ENCODE measurements around the gene PLEKHG7.

DNA sequence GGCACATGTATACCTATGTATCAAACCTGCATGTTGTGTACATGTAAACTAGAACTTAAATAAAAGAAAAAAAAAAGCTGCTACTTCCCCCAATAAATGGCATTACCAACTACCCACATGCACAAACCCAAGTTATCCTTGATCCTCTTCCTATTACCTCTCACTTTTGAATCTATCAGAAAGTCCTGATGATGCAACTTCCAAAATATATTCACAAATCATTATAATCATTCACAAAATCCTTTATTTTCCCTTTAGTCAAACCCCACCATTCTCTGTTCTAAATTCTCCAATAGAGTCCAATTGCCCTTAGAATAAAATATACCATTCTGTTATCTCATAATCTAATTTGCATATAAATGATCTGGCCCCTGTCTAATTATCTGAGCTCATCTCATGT, 92.0 kb downstream of the PLEKHG7 start:
- TF ChIP-seq EZH2phosphoT487 (IDR thresholded peaks at IDR 0.05; ENCODE audit: unreplicated experiment): no peak
- TF ChIP-seq, protein P1, sequence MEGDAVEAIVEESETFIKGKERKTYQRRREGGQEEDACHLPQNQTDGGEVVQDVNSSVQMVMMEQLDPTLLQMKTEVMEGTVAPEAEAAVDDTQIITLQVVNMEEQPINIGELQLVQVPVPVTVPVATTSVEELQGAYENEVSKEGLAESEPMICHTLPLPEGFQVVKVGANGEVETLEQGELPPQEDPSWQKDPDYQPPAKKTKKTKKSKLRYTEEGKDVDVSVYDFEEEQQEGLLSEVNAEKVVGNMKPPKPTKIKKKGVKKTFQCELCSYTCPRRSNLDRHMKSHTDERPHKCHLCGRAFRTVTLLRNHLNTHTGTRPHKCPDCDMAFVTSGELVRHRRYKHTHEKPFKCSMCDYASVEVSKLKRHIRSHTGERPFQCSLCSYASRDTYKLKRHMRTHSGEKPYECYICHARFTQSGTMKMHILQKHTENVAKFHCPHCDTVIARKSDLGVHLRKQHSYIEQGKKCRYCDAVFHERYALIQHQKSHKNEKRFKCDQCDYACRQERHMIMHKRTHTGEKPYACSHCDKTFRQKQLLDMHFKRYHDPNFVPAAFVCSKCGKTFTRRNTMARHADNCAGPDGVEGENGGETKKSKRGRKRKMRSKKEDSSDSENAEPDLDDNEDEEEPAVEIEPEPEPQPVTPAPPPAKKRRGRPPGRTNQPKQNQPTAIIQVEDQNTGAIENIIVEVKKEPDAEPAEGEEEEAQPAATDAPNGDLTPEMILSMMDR (conservative IDR thresholded peaks at IDR 0.05; ENCODE audit: low read depth in 2 of 2): no peak
- no peak for TF ChIP-seq EZH2 (IDR thresholded peaks at IDR 0.05; ENCODE audit: low read depth, unreplicated experiment)
- no peak for TF ChIP-seq JUNB (IDR thresholded peaks at IDR 0.05; ENCODE audit: unreplicated experiment)
- TF ChIP-seq, protein P2, sequence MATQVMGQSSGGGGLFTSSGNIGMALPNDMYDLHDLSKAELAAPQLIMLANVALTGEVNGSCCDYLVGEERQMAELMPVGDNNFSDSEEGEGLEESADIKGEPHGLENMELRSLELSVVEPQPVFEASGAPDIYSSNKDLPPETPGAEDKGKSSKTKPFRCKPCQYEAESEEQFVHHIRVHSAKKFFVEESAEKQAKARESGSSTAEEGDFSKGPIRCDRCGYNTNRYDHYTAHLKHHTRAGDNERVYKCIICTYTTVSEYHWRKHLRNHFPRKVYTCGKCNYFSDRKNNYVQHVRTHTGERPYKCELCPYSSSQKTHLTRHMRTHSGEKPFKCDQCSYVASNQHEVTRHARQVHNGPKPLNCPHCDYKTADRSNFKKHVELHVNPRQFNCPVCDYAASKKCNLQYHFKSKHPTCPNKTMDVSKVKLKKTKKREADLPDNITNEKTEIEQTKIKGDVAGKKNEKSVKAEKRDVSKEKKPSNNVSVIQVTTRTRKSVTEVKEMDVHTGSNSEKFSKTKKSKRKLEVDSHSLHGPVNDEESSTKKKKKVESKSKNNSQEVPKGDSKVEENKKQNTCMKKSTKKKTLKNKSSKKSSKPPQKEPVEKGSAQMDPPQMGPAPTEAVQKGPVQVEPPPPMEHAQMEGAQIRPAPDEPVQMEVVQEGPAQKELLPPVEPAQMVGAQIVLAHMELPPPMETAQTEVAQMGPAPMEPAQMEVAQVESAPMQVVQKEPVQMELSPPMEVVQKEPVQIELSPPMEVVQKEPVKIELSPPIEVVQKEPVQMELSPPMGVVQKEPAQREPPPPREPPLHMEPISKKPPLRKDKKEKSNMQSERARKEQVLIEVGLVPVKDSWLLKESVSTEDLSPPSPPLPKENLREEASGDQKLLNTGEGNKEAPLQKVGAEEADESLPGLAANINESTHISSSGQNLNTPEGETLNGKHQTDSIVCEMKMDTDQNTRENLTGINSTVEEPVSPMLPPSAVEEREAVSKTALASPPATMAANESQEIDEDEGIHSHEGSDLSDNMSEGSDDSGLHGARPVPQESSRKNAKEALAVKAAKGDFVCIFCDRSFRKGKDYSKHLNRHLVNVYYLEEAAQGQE (IDR thresholded peaks at IDR 0.05; ENCODE audit: unreplicated experiment): no peak
